H1 (cell line): Measurements from ENCODE around the gene SMG5. TPM values are rescaled to one million over a fixed set of nuclear protein-coding genes. Genes with fewer than 3 reads are reported as not detected.

ENCODE experiments used
- CHD7 ChIP-seq: fragments of 300-600 bp; sonication (generic); IDR thresholded peaks from 2 replicates; pipeline ENCODE4 v1.7.1; 2012; ENCODE audit warnings: low read length, moderate library complexity, mild to moderate bottlenecking, inconsistent platforms; ENCODE audit not compliant: insufficient replicate concordance
- JUND ChIP-seq: IDR thresholded peaks from 2 replicates; pipeline ENCODE4 v1.6.1; 2011; ENCODE audit warnings: mild to moderate bottlenecking, improper control_type of control experiment, low read length
- MAX ChIP-seq: IDR thresholded peaks from 2 replicates; pipeline ENCODE4 v1.6.1; 2012; ENCODE audit warnings: inconsistent platforms
- SP2 ChIP-seq: IDR thresholded peaks from 2 replicates; pipeline ENCODE4 v1.6.1; 2012; ENCODE audit warnings: mild to moderate bottlenecking, low read length, inconsistent platforms
- polyA plus RNA-seq, 7 experiments: library from polyadenylated mRNA; depleted of rRNA in 3 of 7; stranded (reverse) in 5 of 7; unstranded in 2 of 7; fragments of >200 nt in 5 of 7; fragments of 200-250 nt in 2 of 7; gene quantifications; 1 replicate in 5 of 7; 2 replicates in 1 of 7; 4 replicates in 1 of 7; pipeline versions ENCODE4 v1.2.1 to v1.2.3, GENCODE V29; 2011 to 2013; ENCODE audit warnings: missing spikeins in 2 of 7, mixed read lengths in 2 of 7
- total RNA-seq: library from RNA; stranded (reverse); fragmentation: NEBNext Ultra II Directional; extraction: Animal tissue kit (Norgen Biotek cat#: 25700); gene quantifications from 2 replicates; pipeline ENCODE4 v1.2.1, GENCODE V29; 2021
- TF ChIP-seq, protein P1 (sequence below): IDR thresholded peaks from 2 replicates; pipeline ENCODE4 v1.6.1; 2011; ENCODE audit warnings: low read length, improper control_type of control experiment

Gene SMG5
- total and polyA plus RNA-seq, 2 of the 8 experiments (the other 6 are each of a cell fraction or from before 2014, with no cell fraction given), result 32.7 to 98.0 TPM

DNA sequence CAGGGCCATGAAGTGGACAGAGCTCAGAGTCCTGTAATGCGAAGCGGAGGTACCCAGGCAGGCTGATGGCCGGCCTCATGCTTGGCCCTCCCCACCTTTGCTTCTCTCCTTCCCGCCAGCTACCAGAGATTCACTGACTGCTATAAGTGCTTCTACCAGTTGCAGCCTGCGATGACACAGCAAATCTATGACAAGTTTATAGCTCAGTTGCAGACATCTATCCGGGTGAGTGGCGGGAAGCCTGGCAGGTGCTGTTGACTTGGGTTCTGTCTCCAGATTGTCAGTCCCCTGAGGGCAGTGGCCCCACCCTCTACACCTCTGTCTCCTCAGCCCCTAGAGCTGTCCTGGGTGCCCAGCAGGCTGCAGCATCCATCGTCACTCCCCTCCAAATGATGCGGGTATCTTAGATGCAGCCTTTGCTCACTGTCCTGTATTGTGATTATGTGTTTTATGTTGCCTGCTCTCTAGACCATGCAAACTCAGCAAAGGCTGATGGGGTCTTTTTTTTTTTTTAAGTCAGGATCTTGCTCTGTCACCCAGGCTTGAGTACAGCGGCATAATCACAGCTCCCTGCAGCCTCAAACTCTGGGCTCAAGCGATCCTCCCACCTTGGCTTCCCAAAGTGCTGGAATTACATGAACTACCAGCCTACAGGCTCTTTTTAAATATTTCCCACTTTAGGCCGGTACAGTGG lies 50.3 kb downstream of the SMG5 start (continued):
- no peak for TF ChIP-seq CHD7
- TF ChIP-seq MAX, result no peak
- TF ChIP-seq SP2, result no peak
- no peak for TF ChIP-seq JUND
- TF ChIP-seq, protein P1, sequence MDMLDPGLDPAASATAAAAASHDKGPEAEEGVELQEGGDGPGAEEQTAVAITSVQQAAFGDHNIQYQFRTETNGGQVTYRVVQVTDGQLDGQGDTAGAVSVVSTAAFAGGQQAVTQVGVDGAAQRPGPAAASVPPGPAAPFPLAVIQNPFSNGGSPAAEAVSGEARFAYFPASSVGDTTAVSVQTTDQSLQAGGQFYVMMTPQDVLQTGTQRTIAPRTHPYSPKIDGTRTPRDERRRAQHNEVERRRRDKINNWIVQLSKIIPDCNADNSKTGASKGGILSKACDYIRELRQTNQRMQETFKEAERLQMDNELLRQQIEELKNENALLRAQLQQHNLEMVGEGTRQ, result no peak
